Ectodermal cell (in vitro differentiated cells): Measurements from ENCODE around the gene STK32A.

Experiments used
- H3K27ac ChIP-seq: 2 replicates; pipeline ENCODE4 v1.7.0; 2013; ENCODE audit warnings: mild to moderate bottlenecking, low read depth, low read length; ENCODE audit not compliant: insufficient read depth, poor library complexity, severe bottlenecking
- H3K27me3 ChIP-seq: 2 replicates; pipeline ENCODE4 v1.7.0; 2013; ENCODE audit warnings: mild to moderate bottlenecking, low read length; ENCODE audit not compliant: insufficient read depth, control insufficient read depth, poor library complexity, severe bottlenecking
- H3K36me3 ChIP-seq: one replicate; pipeline ENCODE4 v1.7.0; 2013; ENCODE audit warnings: low read length; ENCODE audit not compliant: control insufficient read depth, insufficient read depth
- H3K4me1 ChIP-seq: one replicate; pipeline ENCODE4 v1.7.0; 2013; ENCODE audit warnings: low read length; ENCODE audit not compliant: control insufficient read depth, insufficient read depth
- H3K4me3 ChIP-seq: 2 replicates; pipeline ENCODE4 v1.7.0; 2013; ENCODE audit warnings: low read depth, low read length, control low read depth; ENCODE audit not compliant: insufficient read depth
- H3K9me3 ChIP-seq: 2 replicates; pipeline ENCODE4 v1.7.0; 2013; ENCODE audit warnings: mild to moderate bottlenecking, low read length, moderate library complexity; ENCODE audit not compliant: control insufficient read depth
- WGBS, 2 experiments: methylation state at CpG; one replicate each; pipeline ENCODE4 v1.1.7; 2013; ENCODE audit warnings: missing lambda C conversion rate in 2 of 2; 5-methylcytosine and 5-hydroxymethylcytosine counted together

Gene STK32A

GRCh38 chr5:147400126-147400809, 165.4 kb downstream of the STK32A start:
- WGBS, 2 experiments, result 94 to 96% methylated on average over 7 of the region's 7 CpGs
- no peaks in the 10 kb centered on the region for H3K27me3 ChIP-seq

GRCh38 chr5:147400881-147401280, 166.1 kb downstream of the STK32A start:
- peaks cover 59% of the 10 kb centered on the region for H3K36me3 ChIP-seq

More at GRCh38 chr5:147400126-147400809, 165.4 kb downstream of the STK32A start:
- Histone ChIP-seq H3K4me1 (no peaks in the 10 kb centered on the region), H3K4me3 (no peak overlapping the region), H3K9me3 (no peaks in the 10 kb centered on the region), H3K27ac (no peak overlapping the region), H3K36me3 (peaks cover 56% of the 10 kb centered on the region)

DNA sequence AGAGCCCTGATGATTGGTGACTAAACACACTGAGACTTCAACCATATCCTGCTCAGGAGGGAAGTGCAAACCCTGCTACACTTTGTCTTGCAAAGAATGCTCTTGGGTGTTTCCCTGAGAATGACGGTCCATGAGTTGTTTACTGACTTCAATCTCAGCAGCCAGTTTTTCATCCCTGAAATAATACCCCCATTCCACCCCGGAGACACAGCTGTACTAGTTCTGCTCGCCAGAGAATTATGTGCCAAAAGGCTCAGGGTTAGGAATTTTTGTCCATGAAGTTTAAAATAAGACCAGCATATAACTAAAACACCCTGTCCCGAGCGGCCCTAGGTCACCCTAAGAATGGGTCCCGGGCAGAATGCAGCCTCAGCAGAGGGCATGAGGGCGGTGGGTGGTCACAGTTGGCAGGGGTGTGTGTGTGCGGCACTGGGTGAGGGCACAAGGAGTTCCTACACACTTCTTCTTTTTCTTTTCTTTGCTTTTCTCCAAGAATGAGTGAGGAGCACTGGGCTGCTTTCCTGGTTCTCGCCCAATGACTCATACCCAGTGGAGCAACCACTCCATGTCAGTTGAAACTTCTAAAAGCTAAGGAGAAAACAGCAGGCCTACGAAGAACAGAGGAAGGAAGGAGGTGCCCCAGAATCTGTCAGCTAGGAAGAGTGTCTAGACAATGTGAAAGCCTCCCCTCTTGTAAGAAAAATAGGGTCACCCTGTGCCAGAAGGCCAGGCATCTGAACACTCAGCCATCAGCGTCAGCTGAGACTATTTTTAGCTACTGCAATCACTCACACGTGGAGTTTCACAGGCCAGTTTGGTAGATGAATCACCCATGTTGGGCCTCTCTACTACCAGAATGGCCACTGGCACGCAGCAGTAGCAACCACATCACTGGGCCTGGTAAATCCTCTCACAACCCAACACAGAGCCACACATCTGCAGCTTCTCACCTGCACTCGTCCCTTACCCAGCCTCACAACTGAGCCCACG, 169.1 kb downstream of the STK32A start:
- H3K9me3 ChIP-seq, result no peaks in the 10 kb centered on the region
- H3K36me3 ChIP-seq, result peaks cover 60% of the 10 kb centered on the region
- no peaks in the 10 kb centered on the region for H3K4me1 ChIP-seq
- WGBS, 2 experiments, result 92 to 93% methylated on average over 15 of the region's 15 CpGs
- no peaks in the 10 kb centered on the region for H3K27me3 ChIP-seq
- peak overlapping the region; percentile 20 for H3K27ac ChIP-seq
- no peak overlapping the region for H3K4me3 ChIP-seq

More at GRCh38 chr5:147400881-147401280, 166.1 kb downstream of the STK32A start:
- Histone ChIP-seq H3K9me3 (no peaks in the 10 kb centered on the region), H3K4me1 (no peaks in the 10 kb centered on the region), H3K4me3 (no peak overlapping the region), H3K27ac (no peak overlapping the region), H3K27me3 (no peaks in the 10 kb centered on the region)

DNA sequence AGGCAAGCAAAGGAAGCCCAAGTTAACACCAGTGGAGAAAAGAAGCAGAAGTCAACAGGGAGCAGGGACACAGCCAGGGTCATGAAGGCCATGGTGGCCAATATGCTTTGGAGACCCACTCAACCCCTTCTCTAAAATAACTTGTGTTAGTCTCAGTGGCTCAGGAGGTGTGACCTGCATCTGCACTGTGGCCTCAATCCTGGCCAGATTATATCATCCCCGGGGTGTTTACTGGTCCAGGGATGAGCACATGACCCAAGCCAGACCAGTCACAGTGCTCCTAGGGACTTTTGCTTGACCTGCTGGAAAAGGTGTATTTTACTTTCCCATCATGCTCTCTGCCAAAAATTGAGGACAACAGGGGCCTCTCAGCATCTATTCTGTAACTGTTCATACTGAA, 169.9 kb downstream of the STK32A start:
- no peak overlapping the region for H3K4me3 ChIP-seq
- no peaks in the 10 kb centered on the region for H3K4me1 ChIP-seq
- no peaks in the 10 kb centered on the region for H3K27me3 ChIP-seq
- H3K27ac ChIP-seq, result no peak overlapping the region
- peaks cover 60% of the 10 kb centered on the region for H3K36me3 ChIP-seq
- no peaks in the 10 kb centered on the region for H3K9me3 ChIP-seq
- 92 to 97% methylated on average over 1 of the region's 1 CpG for WGBS, 2 experiments

GRCh38 chr5:147406636-147407035, 171.8 kb downstream of the STK32A start:
- Histone ChIP-seq H3K36me3 (peaks cover 58% of the 10 kb centered on the region), H3K27me3 (no peaks in the 10 kb centered on the region), H3K27ac (no peak overlapping the region), H3K9me3 (no peaks in the 10 kb centered on the region), H3K4me3 (no peak overlapping the region), H3K4me1 (no peaks in the 10 kb centered on the region)
- 93 to 95% methylated on average over 1 of the region's 1 CpG for WGBS, 2 experiments

GRCh38 chr5:147407094-147407681, 172.4 kb downstream of the STK32A start:
- H3K4me3 ChIP-seq, result no peak overlapping the region
- no peaks in the 10 kb centered on the region for H3K27me3 ChIP-seq
- no peaks in the 10 kb centered on the region for H3K9me3 ChIP-seq
- 94% methylated on average over 8 of the region's 8 CpGs for WGBS, 2 experiments
- H3K4me1 ChIP-seq, result no peaks in the 10 kb centered on the region
- no peak overlapping the region for H3K27ac ChIP-seq
- H3K36me3 ChIP-seq, result peaks cover 62% of the 10 kb centered on the region

GRCh38 chr5:147408980-147409379, 174.2 kb downstream of the STK32A start:
- Histone ChIP-seq H3K9me3 (no peaks in the 10 kb centered on the region), H3K36me3 (peaks cover 75% of the 10 kb centered on the region), H3K27ac (no peak overlapping the region), H3K4me3 (no peak overlapping the region), H3K27me3 (no peaks in the 10 kb centered on the region), H3K4me1 (no peaks in the 10 kb centered on the region)
- WGBS, 2 experiments, result 97% methylated on average over 2 of the region's 2 CpGs

DNA sequence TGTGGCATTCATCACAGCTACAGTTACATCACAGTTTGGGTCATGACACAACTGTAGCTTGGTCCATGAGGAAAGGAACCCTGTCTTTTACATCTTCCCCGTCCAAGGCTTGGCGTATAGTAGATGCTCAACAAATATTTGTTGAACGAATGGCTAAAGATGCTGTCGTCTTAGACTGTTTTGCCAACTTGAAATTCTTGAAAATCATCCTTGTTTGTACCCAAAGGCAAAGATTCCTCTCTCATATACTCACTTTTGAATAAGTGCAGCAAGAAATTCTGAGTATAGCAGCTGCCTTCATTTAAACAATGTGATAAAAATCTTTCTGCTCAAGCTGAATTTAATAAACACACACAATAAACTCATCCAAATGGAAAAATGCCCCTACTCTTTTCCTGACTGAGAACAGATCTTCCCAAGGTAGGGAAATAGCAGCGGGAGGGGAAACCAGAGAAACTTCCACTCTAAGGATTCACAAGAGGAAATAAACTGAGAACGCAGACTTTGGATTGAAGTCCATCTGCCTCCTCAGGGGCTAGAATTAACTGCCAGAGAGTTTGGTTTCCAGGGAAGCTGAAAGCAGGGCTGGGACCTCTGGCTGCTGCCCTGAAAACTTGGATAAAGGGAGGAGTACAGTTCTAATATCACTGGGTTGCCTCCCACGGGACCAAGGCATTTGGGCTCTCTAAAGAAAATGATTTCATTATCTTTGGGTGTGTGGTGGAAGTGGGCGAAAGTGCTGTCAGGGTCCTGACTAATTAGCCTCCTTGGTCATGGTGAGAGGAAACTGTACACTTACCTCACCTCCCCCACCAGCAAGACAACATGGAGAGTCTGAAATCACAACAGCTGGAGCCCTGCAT, 175.9 kb downstream of the STK32A start:
- H3K4me3 ChIP-seq, result no peak overlapping the region
- no peak overlapping the region for H3K27ac ChIP-seq
- H3K4me1 ChIP-seq, result no peaks in the 10 kb centered on the region
- H3K9me3 ChIP-seq, result no peaks in the 10 kb centered on the region
- peaks cover 72% of the 10 kb centered on the region for H3K36me3 ChIP-seq
- no peaks in the 10 kb centered on the region for H3K27me3 ChIP-seq
- 96 to 97% methylated on average over 7 to 8 of the region's 8 CpGs for WGBS, 2 experiments

DNA sequence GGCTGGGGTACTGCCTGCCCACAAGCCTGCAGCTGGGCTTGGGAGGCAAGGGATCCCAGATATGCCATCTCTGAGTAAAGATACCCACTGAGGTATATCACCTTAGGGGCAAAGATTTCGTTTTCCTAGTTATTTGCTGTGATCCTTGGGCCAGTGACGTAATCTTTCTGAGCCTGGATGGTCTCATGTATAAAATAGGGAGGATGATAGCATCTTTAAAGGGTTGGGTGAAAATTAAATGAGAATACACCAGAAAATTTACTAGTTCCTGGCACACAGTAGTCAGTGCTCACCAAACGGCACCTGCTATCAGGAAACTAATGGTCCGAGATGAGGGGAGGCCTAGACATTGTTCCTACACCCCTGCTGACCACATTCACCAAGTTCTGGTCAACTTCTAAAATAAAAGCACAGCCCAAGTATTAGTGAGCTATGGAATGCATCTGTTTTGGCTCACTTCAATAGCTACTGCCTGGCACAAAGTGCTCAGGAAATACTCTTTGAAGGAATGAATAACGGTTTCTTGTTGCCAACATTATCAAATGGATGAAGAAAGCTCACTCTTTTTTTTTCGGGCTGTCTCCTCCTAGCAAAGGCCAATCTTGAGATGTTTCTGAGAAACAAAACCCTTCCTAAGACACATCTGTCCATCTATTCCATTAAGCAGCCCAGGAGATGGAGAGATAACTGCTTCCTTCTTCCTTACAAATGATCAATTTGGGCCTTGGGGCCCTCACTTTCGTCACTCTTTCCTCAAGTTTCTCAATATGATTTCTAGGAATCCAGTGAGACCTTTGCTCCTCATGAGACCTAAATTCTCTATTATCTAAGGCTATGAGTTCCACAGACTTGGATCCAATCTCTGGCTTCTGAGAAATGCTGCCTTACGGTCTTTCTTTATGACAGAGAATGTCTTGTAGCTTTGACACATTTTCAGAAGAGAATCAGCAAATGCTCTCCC, 176.8 kb downstream of the STK32A start:
- Histone ChIP-seq H3K9me3 (no peaks in the 10 kb centered on the region), H3K36me3 (peaks cover 64% of the 10 kb centered on the region), H3K27ac (no peak overlapping the region), H3K4me3 (no peak overlapping the region), H3K4me1 (no peaks in the 10 kb centered on the region), H3K27me3 (no peaks in the 10 kb centered on the region)
- WGBS, 2 experiments, result 92 to 95% methylated on average over 8 of the region's 8 CpGs
